GM18499 (cell line): ENCODE measurements around the gene GRXCR1.

Experiments used
- ATAC-seq: cut with Tn5 transposase; IDR thresholded peaks from one replicate; pipeline ENCODE4 v1.9.1; 2021; ENCODE audit warnings: moderate number of reproducible peaks; ENCODE audit not compliant: insufficient read depth, unreplicated experiment

The GRXCR1 gene

DNA sequence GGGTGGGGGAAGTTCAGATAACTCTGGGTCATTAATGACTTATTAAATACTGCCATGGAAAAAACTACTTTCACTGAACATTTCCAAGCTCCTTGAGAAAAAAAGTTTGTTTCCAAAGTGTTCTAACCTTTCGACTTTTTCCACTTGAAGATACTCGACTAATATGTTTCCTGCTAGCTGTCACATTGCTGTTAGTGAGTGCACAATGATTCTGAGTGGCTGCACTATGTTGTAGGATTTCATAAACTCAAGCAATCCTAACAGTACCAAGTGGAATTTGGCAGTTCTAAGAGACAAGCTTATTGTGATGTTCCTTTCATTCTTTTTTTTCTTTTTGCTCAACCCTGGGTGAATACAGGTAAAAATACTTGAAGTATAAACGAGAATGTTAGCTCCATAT, 33.4 kb downstream of the GRXCR1 start:
- no peak for ATAC-seq

DNA sequence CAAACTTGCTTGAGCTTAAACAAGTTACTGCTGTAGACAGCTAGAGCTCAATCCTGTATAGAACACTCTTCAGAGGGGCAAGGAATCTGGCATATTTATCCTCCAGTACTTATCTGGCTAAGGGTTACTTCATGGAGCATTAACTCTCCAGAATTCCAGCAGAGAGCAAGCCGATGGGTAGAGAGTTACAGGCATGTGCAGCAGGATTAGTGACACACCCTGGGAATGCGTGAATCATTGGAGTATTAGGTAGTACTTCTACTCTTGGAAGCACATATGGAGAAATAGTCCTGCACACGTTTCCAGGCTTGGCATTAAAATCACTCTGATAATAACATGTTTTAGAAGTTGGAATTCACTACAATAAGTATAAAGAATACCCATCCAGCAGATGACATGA, 35.4 kb downstream of the GRXCR1 start:
- ATAC-seq: no peak

DNA sequence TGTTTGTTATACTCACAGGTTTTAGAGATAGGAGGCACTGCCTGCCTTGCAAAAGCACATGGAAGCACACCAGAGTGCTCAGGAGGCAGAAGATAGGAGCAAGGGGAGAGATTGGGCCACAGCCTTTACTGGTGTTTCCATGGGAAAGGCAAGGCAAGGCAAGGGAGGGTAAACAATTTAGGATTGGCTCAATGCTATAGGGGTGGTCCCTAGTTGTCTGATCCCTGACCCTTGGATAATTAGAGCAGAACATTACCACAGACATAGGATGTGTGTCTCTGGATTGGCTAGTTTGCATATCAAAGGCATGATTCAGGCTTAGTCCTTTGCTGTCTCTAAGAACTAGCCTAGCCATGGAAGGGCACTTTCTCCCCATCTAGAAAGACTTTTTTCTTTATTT, 36.1 kb downstream of the GRXCR1 start:
- ATAC-seq: no peak

DNA sequence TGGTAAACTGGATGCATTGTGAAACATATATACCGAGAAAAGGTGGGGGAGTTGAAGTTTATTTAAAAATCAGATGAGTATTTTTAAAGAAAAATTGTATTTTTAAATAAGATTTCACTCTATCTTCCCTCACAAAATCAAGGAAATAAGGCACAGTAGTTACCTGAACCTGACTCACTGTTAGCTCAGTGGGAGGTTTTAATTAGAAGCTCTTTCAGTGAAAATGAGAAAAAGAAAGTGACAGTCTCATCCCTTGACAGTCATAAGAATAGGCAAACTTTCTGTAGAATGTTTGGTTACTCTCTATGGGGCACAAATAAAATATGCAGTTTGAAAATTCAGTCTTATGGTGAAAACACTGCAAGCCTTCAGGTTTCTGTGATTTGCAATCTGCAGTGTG, 49.7 kb downstream of the GRXCR1 start:
- ATAC-seq: no peak

DNA sequence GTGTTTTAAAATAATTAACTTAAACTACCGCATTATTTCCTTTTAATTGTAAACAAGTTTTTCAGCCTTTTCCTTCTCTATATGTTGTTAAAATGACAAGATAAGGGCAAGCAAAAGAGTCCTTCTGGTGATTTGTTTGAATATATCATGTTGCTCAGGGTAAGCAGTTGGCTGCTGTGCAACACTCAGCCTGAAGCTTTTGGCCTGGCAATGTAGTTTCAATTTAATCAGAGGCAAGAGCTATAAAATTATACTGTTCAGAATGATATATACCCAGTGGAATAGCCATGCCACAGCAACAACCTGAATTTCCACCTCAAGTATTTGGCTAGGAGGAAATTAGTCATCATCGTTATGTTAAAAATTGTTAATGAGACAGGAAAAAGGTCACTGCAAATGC, 53.4 kb downstream of the GRXCR1 start:
- ATAC-seq: no peak

DNA sequence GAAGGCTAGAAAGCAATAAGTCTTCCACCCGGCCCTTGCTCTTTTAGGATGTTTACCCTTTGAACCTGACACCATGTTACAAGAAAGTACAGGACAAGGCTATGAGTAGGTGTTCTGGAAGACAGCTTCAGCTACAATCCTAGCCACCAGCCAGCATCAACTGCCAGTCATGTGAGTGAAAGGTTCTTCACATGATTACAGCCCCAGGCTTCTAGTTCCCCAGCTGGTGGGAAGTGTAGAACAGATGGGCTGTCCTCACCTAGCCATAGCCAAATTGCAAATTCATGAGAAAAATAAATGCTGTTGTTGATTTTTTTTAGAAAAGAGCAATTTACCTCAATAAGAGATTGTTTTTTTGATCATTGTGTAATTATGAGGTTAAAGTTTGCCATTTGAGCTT, 60.8 kb downstream of the GRXCR1 start:
- ATAC-seq: no peak

DNA sequence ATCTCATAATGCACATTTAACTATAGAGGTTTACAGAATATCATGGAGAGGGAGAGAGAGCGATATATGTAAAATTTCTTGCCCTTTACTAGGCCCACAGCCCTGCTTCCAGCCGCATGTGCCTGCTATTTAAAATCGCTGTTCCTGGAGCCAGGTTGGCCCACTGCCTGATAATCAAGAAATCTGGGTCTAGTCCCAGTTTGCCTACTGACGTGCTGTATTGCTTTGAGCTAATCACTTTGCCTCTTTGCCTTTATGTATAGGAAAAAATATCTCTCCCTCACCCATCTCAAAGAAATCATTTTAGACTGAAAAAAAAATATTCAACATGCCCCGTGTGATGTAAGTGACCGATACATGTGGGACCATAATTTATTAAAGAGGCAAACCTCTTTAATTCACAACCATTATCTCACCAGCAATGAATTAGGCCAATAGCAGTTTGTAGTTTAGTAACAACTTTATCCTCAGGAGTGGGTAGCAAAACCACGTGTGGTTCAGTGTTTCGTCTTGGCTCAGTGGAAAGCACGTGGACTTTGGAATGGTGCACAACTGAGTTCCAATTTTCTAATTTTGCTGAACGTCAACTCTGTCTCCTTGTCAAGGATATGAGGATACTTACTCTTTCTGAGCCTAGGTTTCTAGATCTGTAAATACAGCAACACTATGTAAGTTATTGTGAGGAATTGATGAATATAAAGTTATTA, 62.6 kb downstream of the GRXCR1 start:
- no peak for ATAC-seq

DNA sequence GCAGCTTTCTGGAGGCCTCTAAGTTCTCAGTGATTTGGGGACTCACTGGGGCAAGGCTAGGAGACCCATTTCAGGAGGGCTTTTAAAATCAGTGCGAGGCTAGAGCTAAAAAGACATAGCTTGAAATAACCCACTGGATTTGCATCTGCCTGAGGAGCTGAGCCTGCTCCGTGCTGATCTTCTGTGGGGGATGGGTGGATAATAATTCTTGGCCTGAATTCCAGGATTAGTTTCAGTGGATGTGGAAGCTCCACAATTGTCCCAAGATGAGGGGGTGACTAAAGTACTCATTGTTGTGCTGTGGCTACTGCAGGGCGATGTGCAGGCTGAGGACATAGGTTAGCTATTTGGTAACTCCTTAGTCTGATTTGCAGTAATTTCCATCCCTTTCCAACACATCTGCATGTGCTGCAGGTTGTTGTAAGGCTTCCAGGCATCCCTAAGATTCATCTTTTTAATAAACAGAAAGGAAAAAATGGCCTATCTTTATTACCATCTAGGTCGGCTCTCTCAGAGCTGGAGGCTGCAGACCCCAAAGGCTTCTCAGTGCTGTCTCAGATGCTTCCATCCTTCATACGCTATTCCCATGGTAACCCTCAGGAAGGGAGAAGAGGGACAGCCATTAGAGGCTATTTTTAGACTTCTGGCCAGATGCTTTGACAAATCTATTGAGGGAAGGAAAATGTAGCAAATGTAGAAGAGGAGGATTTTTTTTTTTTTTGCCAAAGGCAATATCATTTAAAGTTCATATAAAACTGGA, 63.4 kb downstream of the GRXCR1 start:
- no peak for ATAC-seq

DNA sequence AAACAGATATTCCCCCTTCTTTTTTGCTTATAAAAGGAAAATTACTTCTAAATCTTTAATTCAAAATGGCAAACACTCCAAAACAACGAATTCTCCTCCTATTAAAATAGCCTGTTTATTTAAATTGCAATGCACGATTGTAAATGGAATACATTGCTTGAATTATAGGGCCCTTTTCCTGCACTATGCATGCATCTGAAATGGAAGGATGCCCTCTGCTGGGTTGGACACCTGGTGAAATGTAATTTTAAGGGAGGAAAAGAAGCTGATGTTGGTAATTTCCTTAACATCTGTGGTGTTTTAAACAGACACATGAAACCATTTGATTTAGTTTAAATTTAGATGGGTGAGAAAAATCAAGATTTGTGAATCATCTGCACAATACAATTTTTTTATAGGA, 72.8 kb downstream of the GRXCR1 start:
- ATAC-seq: no peak

DNA sequence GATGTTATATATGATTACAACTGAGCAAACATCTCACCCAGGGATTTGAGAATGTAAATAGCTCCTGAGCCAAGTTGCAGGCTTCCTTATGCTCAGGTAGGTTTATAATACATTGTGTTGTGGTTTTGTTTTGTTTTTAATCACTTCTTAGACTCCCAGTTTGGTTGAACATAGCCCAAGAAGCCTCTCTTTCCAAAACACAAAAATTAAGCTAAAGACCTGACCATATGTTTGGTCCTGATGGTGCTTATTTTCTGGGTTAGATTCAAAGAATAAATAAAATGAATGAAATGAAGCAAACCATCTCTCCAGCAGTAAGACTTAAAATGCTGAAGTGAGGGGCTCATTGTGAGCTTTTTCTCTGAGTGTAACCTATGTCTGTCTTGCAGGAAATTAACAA, 93.5 kb downstream of the GRXCR1 start:
- no peak for ATAC-seq

DNA sequence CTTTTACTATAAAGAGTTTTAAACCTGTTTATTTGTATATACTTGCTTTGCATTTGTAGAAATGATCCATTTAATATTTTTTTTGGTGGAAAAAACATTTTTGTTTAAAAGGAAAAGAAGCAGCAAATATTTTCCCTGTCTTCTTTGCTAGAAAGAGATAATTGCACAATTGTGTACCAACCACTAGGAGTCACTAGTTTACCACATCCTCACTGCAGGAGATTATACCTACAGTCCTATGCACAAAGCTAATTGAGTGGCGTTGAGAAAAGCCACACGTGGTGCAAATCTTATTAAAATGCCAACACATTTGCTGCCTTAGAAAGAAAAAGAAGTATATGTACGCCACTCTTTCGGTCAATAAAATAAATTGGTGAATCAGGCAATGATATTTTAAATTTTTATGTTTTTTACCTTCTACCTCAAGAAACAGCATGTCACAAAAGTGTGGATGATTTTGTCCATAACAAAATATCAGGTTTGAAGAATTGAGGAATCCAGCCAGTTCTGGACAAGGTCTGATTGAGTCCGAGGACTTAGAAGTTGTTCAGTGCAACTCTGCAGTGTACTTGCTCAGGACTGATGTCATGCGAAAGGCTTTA, 102.9 kb downstream of the GRXCR1 start:
- peak; percentile 89 for ATAC-seq

DNA sequence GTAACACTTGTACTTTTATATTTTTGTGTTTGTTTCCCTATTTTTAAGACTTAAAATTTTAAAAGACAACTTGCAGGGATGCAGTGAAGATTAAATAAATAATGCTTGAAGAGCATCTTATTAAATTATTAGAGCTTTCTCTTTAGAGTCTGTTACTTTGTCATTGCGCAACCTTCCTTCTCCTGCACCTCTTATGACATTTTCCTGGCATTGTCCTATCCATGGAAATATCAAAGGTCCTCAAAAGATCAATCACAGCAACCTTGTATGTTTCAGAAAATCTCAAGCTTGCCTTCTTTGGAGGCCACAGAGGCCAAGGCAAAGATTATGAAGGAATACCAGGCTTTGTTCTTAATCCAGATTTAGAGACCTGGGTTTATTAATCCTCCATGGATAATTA, 116.3 kb downstream of the GRXCR1 start:
- ATAC-seq: no peak

DNA sequence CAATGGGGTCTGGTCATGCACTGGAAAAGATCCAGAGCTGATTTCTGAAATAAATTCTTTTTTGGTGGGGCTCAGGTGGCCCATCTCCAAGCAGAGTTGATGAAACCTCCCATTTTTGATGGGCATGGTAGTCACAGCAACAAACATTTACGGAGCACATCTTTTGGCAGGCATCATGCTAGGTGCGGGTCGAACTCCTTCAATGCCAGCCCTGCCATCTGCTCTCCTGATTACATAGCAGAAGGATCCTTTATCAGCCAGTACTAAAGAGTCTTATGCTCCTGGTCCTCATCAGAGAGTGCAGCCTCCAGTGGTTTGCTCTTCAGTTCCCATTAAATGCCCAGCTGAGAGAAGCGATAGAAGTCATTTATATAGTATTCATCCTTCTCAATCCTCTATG, 121.7 kb downstream of the GRXCR1 start:
- ATAC-seq: no peak

DNA sequence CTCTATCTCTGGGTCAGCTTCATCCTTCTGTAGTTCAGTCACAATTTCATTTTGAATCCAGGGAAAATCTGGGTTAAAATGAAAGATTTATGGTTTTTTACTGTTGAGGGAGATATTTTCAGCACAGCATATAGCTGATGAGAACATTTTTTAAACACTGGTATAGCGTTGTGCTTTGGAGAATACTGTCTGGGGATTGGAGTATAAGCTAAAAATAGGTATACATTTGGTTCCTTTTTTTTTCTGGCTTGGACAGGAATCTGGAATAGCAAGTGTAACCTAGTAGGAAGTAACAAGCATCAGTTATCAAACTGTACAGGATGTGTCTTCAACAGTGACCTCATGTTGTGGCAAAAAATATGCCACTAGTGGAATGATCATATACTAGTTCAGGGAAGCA, 149.1 kb downstream of the GRXCR1 start:
- ATAC-seq: no peak

DNA sequence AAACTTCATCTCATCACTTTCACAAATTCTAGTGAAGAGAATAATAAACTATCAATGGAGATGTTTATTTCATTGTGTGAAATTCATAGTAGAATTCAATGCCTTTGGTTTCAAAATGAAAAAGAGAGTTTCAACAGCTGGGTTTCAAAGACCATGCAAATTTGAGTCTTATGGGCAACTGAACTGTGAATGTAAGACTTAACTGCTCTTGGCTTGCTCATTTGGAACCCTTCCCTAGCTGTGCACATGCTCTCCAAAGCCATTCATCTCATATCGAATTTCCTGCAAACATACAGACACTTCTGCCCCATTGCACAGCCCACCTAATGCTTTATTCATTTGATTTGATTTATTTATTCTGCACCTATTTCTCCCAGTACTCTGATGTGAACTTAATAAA, 154.5 kb downstream of the GRXCR1 start:
- ATAC-seq: no peak

DNA sequence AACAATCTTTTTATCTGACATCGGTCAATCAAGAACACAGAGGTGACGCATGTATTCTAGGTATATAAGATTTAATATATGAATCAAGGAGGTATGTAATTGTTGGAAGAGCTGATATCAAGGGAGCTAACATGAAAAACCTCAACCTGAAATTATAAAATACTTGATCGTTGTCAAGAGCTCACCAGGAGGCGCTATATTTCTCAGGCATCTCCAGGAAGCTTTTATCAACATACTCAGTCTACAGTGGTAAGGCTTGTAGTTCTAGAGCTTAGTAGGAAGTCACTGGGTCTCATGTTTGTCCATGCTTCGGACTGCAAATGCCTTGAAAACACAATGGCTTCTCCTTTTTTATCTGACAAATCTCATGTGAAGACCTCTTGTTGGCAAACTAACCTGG, 156.1 kb downstream of the GRXCR1 start:
- ATAC-seq: no peak

DNA sequence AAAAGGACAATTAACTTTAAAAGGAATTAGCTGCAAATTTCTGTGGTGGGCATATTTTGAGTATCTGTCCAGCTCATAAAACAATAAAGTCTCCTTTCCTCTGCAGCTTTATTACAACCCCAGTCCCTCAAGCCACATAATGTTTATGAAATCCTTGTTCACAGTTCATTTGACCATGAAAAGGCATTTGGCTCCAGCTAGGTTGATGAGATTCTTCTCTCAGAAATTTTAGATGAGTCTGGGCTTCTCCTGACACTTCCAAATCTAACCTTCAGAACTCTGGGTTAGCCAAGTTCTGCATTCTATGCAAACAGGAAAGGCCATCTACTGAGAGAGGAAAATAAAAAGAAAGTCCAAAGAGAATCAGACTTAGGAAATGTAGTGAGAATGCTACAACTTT, 156.8 kb downstream of the GRXCR1 start:
- ATAC-seq: no peak

DNA sequence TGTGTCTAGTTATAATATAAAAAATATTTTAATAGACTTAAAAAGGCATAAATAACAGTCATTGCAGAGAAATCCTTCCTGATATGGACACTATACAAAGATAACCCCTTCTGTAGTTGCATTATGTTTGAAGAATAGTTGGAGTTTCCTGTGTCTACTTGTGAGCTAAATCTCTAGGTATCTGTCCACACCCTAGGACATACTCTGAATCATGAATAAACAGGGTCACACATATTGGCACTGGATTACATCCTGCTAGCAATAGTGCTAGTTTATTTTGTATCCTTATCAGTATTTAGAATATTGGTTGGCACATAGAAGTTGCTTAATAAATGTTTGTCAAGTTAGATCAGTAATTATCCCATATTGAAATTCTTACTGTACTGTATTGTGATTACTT, 173.9 kb downstream of the GRXCR1 start:
- ATAC-seq: no peak

DNA sequence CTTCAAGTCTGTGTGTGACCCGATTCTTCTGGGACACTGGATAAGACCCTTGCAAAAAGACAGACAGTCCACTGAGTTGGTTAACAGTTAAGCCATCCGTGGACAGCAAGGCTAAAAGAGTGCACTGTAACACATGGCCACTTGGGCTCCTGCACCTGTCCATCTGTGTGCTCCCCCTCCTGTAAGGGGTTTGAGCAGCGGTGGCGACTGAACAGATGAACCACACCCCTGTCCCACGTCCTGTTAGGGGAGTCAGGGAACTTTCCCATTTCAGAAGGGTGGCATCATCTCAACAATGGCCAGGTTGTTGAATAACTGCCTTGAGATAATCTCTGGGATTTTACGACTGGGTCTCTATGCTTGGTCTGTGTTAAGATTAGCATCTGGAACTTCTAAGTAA, 178.6 kb downstream of the GRXCR1 start:
- ATAC-seq: no peak
